Measurements from ENCODE around the gene ARCN1.
"Not testable (repeated sequence)": the region's sequence is repeated elsewhere in the genome, so short reads cannot be mapped to it uniquely, and the experiment has no call there.

The ARCN1 gene

DNA sequence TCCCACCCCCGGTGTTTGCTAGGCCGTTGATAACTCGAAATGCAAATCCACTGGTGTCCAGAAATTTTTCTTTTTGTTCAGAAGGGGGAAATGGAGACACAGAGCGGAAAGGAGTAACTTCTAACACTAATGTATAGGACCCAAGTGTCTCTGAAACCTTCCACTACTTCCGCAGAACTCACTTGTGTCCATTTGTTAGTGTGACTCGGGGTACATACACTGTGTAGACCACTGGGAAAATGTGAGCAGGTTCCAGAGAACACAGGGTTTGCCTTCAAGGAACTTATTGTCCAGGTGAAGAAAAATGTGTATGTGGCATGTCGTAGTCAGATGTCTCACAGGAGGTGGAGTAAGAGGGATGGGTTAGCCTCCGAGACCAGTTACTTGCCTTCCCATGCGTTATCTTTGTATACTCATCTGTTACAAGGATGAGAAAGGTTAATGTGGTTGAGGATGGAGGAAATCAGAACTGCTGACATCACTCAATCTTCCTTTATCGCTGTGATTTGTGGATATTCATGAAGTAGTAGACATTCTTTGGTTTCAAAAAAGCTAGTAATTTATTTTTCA, 857 bp downstream of the ARCN1 start:
- DNase-seq (ENCODE audit: insufficient read length, low spot score) (no peak), FAIRE-seq (peak; percentile 45)
- TF ChIP-seq POLR2A (IDR thresholded peaks at IDR 0.05; ENCODE audit: low read depth, low read length) = no peak

DNA sequence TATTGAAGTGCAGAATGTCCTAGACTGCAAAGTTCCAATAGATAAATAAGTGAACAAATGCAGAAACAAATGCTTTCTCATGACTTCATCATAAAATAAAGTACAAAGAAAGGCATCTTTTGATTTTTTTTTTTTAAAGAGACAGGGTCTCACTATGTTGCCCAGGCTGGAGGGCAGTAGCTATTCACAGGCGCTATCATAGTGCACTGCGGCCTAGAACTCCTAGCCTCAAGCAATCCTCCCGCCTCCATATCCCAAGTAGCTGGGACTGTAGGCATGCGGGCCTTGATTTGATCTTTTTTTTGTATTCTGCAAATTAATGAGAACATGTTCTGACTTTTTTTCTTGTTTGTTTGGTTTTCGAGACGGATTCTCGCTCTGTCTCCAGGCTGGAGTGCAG, 2.4 kb downstream of the ARCN1 start:
- no peak for TF ChIP-seq POLR2A (IDR thresholded peaks at IDR 0.05; ENCODE audit: low read depth, low read length)
- no peak for FAIRE-seq
- no peak for DNase-seq (ENCODE audit: insufficient read length, low spot score)

DNA sequence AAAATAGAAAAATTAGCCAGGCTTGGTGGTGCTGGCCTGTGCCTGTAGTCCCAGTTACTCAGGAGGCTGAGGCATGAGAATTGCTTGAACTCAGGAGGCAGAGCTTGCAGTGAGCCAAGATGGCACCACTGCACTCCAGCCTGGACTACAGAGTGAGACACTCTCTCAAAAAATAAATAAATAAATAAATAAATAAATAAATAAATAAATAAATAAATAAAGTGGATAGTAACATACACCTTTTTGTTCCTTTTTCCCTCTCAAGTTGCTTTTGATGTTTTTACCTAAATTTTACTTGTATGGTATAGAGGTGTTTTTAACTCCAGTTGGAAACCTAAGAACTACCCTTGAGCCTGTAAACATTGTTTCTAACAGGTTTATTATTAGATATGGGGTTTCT, 5.8 kb downstream of the ARCN1 start:
- DNase-seq (ENCODE audit: insufficient read length, low spot score); FAIRE-seq: not testable (repeated sequence)

DNA sequence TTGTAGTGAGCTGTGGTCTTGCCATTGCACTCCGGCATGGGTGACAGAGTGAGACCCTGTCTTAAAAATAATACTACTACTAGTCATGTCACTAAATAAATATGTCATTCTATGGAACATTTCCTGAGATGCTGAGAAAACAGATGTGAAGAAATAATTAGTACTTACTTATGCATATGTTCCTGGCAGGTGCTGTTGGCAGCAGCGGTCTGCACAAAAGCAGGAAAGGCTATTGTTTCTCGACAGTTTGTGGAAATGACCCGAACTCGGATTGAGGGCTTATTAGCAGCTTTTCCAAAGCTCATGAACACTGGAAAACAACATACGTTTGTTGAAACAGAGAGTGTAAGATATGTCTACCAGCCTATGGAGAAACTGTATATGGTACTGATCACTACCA, 8.8 kb downstream of the ARCN1 start:
- DNase-seq (ENCODE audit: insufficient read length, low spot score) (no peak), FAIRE-seq (no peak)
- TF ChIP-seq POLR2A (IDR thresholded peaks at IDR 0.05; ENCODE audit: low read depth, low read length) = no peak

DNA sequence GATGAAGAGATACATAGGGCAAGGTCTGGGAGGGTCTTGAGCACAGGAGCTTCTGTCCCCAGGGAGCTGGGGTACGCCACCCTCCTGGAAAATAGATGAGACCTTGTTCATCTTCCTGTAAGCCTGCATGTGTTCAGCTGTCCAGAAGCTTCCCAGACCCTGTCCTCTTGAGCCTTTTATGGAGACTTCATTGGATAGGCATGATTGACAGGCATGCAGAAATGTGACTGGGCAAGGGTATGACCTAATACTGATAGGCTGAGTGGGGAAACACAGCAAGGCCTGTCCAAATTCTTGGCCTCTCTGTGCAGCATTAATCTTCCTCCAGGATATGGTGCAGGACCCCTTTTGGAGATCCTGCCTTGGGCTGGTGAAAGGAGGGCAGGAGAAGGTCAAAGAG, 15.7 kb downstream of the ARCN1 start:
- FAIRE-seq (no peak), DNase-seq (ENCODE audit: insufficient read length, low spot score) (no peak)
- TF ChIP-seq POLR2A (IDR thresholded peaks at IDR 0.05; ENCODE audit: low read depth, low read length) = no peak

DNA sequence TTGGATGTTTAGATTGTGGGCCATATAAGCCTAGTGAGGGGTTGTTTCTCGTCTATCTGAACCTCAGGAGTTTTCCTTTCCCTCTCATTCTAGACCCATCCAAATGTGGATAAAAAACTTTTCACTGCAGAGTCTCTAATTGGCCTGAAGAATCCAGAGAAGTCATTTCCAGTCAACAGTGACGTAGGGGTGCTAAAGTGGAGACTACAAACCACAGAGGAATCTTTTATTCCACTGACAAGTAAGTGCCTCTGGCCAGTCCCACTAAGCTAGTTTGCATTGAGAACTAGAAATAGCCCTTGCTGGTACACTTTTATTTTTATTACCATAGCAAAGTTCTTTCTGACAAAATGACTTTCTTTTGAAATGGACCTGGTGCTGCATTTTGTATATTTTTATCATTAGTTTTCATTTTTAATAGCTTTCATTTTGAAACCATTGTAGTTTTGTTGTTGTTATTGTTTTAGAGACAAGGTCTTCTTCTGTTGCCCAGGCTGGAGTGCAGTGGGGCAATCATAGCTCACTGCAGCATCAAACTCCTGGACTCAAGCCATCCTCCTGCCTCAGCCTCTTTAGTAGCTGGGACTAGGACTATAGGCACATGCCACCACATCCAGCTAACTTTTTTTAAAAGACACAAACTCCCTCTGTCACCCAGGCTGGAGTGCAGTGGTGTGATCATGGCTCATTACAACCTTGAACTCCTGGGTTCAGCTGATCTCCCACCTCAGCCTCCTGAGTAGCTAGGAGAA, 20.6 kb downstream of the ARCN1 start:
- FAIRE-seq (no peak), DNase-seq (ENCODE audit: insufficient read length, low spot score) (no peak)
- TF ChIP-seq POLR2A (IDR thresholded peaks at IDR 0.05; ENCODE audit: low read depth, low read length) = no peak

DNA sequence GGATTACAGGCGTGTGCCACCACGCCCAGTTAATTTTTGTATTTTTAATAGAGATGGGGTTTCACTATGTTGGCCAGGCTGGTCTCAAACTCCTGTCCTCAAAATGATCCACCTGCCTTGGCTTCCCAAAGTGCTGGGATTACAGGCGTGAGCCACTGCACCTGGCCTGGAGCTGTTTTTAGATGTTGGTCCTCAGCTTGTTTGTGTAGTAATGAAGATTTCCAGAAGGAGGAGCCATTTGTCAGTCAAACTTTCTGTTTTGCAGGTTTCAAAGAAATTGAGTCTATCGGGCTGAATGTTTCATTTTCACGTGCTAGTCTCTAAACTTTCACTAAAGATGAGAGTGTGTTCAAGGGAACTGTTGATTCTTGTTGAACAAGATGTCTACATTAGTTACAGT, 22.8 kb downstream of the ARCN1 start:
- not testable (repeated sequence) for DNase-seq (ENCODE audit: insufficient read length, low spot score); FAIRE-seq

DNA sequence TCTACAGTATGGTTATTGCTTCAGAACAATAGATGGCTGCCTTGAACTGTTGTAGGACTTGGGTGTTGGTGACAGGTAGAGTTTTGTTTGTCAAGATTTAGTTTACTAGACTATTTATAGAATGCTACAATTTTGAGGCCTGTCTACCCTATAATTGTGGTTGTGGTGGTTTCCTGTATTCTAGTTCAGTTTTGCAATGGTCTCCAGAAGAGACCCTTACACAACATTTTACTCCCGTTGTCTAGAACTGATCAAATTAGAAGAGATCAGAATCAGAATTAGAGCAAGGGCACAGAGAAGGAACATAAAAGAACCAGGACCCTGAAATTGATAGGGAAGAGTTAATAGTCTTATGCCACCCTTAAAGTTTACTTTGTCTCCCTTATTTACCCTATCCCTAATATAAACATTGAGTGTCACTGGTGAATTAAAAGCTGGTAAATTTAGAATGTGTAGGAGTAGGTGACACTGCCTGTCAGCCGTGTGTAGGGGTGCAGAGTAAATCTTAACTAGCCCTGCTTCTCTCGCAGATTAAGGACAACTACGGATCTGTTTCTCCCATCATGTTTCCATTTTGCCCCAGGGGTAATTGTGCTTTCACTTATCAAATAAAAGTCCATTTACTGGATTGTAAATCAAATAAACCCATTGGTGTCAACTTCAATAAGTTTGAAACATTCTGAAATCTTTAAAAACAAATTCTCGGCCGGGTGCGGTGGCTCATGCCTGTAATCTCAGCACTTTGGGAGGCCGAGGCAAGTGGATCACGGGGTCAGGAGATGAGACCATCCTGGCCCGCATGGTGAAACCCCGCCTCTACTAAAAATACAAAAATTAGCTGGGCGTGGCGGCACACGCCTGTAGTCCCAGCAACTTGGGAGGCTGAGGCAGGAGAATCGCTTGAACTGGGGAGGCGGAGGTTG, 24.3 kb downstream of the ARCN1 start:
- FAIRE-seq (no peak), DNase-seq (ENCODE audit: insufficient read length, low spot score) (no peak)
- TF ChIP-seq POLR2A (IDR thresholded peaks at IDR 0.05; ENCODE audit: low read depth, low read length) = no peak

DNA sequence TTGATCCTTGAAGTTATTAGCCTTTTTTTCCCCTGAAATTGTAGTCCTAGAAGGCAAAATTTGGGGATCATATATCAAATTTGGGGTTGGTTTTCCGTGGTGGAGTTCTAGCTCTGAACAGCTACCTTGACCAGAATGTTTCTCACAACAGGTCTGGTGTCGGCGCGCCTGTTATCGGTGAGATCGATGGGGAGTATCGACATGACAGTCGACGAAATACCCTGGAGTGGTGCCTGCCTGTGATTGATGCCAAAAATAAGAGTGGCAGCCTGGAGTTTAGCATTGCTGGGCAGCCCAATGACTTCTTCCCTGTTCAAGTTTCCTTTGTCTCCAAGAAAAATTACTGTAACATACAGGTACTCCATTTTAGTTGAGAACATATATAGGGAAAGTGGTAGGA, 25.3 kb downstream of the ARCN1 start:
- TF ChIP-seq POLR2A (IDR thresholded peaks at IDR 0.05; ENCODE audit: low read depth, low read length) = no peak
- DNase-seq (ENCODE audit: insufficient read length, low spot score) (no peak), FAIRE-seq (no peak)

DNA sequence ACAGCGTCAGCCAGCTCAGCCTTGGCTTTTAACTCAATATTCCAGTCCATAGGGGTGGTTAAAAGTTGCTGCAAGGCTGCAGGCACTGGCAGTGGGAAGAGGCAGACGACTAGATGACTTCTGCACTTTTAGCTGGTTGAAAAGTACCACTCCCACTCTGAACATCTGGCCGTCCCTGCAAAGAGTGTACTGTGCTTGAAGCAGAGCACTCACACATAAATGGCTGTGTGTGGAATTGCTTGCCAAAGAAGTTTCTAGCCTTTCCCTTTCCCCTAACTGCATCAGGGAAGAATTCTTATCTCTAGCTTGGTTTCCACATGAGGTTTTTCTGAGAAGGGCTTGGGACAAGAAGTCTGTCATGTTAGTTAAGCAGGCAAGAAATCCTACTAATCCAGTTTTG, 30.1 kb downstream of the ARCN1 start:
- no peak for DNase-seq (ENCODE audit: insufficient read length, low spot score)
- FAIRE-seq = no peak
- TF ChIP-seq POLR2A (IDR thresholded peaks at IDR 0.05; ENCODE audit: low read depth, low read length) = no peak

DNA sequence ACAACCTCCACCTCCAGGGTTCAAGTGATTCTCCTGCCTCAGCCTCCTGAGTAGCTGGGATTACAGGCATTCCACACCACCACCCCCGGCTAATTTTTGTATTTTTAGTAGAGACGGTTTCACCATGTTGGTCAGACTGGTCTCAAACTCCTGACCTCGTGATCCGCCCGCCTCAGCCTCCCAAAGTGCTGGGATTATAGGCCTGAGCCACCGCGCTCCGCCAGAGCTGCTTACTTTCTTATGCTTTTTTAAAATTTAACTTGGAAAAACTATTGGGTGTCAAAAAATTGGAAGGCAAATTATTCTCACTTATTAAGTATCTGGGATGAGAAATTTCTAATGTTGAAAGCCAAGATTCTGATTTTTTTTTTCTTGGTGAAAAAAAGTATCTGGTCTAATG, 31.5 kb downstream of the ARCN1 start:
- not testable (repeated sequence) for DNase-seq (ENCODE audit: insufficient read length, low spot score); FAIRE-seq

DNA sequence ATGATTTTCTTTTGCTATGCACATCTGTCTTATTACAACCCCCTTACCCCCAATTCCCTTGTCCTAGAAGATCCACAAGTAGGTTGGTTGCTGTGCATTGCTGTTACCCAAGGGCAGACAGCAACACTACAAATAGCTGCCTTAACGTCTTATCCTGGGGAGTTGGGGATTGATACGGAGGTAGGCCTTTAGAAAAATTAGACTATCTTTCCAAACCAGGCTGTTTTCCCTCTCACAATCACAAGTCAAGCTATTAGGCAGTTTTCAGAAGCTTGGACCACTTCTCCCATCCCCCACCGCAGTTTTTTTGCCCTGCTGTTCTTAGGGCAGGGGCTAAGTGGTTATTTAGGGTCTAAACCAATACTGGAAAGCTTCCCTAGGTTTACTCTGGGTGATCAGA, 32.4 kb downstream of the ARCN1 start:
- FAIRE-seq (no peak), DNase-seq (ENCODE audit: insufficient read length, low spot score) (no peak)
- TF ChIP-seq POLR2A (IDR thresholded peaks at IDR 0.05; ENCODE audit: low read depth, low read length) = no peak

DNA sequence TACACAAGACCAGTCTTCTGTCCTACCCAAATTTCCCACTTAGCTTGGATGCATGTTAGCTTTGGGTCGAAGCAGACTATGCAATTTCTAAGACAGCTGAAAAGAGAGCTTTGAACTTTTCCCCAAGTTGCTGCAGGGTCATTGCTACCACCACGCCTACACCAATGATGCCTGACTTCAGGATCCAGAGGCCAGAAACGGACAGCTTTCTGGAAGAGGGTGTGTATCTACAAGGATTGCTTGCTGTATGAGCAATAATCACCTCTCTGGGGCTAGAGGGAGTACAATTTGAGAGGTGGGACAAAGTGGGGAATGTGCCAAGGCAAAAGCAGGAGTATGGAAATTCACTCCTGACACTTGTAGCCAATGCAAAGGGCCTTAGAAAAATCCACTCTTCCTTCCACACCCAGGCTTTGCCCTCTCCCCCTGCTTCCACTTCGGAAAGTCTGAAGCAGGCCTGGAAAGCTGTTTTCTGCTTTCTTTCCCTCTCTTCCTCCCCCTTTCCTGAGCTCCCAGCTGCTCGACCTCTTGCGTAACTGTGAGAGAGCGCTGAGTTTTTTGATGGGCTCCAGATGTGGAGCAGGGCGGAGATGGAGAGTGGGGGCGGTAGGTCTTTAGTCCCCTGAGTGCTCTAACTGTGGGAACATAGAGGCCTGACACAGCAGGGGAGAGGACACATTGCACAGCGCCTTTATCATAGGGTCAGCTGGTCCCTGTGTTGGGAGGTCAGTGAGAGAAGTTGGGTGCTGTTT, 33.1 kb downstream of the ARCN1 start:
- no peak for DNase-seq (ENCODE audit: insufficient read length, low spot score)
- TF ChIP-seq POLR2A (IDR thresholded peaks at IDR 0.05; ENCODE audit: low read depth, low read length) = no peak
- FAIRE-seq = no peak
